Embryonic facial prominence (tissue), 1 donor: ENCODE results near the gene DNASE1L2.

Experiments
- DNase-seq: peaks from one replicate; pipeline ENCODE4 v3.0.0-alpha.2; 2016; ENCODE audit errors: extremely low spot score

DNASE1L2 gene

DNA sequence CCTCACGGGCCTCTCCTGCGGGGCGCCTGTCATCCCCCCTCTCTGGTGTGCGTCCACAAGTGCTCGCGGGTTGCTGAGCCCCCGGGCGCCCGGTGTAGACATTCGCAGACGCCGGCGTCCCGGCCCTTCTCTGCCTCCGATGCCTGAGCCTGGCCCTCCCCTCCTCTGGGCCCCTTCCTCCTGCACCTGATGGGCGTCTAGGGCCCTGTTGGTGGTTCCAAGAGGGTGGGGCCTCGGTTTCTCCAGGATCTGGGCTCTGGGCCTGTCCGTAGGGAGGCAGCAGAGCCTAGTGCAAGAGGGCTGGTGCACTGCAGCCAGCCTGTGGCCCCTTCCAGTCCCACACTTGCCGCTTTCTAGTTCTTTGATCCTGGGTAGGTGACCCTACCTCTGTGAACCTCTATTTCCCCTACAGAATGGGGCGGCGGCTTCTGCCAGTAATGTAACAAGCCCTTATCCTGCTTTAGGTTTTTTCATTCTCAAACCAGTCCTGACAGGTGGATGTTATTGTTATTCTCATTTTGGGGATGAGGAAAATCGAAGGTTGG is 12.2 kb upstream of the DNASE1L2 start:
- no peak for DNase-seq

DNA sequence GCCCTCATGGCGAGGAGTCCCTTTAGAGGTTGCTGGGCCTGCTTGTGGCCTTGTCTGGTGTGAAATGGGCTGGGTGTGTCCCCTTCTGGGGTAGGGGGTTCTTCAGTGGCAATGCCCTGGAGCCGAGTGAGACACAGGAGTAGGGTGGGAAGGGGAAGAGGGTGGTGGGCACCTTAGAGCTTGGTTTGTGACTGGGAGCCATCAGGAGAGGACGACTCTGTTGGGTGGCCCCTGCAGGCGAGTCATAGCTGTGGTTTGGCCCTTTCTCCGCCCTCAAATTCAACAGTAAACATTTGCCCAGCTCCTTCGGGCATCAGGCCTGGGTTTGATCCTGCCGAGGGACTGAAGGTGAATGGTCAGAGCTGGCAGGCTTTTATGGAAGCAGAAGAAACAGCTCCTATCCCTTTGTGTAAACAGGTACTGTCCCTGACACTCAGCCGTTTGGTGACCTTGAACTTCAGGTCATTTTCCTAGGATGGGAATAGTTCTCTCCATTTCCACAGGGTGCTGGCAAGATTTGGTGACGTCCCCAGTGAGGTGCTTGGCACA is 9.9 kb upstream of the DNASE1L2 start:
- no peak for DNase-seq

DNA sequence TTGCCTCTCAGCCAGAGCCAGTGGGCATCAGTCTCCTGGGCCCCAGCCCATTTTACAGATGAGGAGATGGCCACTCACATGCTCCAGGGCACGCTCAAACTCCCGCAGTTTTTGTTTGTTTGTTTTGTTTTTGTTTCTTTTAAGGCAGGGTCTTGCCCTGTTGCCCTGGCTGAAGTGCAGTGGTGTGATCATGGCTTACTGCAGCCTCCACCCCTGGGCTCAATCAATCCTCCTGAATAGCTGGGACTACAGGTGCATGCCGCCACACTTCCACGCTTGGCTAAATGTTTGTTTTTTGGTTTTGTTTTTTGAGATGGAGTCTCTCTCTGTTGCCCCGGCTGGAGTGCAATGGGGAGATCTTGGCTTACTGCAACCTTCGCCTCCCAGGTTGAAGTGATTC is 9.3 kb upstream of the DNASE1L2 start:
- no peak for DNase-seq

- no peak for DNase-seq
Observed at GRCh38 chr16:2228161-2228824, 8.0 kb upstream of the DNASE1L2 start.

DNA sequence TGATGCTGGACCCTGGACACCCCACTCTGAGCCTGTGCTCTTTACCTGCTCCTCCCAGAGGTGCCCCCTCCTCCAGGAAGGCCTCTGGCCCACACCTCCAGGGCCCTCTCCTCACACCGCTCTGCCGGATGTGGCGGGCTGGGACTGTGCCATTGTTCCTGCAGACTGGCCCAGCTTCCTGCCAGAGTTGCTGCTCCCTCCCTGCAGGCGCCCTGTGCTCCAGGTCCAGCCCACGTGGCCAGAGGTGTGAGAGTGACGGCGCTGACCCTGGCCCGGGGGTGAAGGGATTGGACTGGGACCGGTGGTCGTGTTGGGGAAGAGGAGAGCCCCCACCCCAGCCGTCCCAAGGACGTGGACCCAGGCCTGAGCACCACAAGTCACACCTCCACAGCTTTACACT is 7.2 kb upstream of the DNASE1L2 start:
- DNase-seq = no peak

DNA sequence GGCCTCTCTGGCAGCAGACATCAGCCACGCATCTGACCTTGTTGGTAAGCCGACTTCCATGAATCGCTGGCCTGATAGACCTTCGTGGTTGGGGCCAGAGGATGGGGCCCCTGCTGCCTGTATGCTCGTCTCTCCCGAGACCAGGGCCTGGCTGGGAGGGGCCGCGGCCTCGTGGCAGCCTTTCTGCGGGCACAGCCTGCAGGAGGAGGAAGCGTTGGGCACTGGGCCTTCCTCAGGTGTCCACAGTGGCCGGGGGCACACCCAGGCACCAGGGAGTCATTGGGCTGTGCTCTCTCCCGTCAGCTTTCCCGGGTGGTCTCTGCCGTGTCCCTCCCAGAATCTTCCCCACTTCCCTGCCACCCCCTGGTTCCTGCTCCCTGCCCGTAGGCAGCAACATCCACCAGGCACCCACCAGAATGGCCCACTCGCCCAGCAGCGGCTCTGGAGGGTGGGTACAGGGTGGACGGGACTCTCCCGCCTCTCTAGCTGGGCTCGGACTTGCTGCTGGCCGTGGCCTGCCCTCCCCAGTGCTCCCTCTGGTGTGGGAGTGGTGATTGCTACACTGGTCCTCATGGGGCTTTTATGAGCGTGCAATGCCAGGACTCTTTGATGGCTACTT is 6.5 kb upstream of the DNASE1L2 start:
- no peak for DNase-seq

- DNase-seq = no peak
Observed at GRCh38 chr16:2230376-2230775, 5.9 kb upstream of the DNASE1L2 start.

DNA sequence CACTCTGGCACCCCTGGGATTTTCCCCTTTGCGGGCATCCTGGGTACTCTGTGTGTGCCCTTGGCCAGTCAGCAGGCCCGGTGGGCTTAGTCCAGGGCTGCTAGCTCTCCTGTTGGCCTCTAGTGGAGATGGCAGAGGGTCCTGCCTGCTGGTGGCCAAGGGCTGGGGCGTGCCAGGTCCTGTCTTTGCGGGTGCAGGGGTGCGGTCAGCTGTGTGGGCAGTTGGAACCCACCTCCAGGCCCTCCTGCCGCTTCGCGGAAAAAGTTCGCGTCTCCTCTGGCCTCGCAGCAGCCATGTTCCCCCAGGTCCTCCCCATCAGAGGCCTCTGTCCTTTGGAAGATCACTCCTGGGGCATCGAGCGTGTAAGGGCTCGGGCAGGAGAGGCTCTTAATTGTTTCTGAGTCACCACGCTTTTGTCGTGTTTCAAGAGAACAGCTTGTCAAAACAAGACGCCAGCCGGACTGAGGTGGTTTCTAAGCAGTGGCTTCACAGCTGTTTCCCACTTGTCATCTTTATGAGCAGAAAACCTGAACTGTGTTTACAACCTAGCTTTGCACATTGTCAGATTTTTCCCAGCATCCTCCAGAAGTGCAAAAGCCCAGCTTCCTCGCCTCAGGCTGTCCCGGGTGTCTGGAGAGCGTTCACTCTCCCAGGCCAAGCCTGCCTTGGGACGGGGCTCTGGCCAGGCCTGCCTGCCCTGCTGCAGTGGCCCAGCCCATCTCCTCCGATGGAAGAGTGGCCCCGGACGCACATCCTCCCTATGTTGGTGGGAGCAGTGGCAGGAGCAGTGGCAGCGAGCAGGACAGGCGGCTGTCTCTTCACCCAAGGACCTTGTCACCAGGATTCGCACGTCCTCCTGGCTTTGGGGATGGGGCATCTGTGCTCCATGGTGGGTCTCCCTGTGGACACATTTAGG is 5.0 kb upstream of the DNASE1L2 start:
- DNase-seq = no peak

- no peak for DNase-seq
Observed at GRCh38 chr16:2232094-2232990, 3.9 kb upstream of the DNASE1L2 start.

DNA sequence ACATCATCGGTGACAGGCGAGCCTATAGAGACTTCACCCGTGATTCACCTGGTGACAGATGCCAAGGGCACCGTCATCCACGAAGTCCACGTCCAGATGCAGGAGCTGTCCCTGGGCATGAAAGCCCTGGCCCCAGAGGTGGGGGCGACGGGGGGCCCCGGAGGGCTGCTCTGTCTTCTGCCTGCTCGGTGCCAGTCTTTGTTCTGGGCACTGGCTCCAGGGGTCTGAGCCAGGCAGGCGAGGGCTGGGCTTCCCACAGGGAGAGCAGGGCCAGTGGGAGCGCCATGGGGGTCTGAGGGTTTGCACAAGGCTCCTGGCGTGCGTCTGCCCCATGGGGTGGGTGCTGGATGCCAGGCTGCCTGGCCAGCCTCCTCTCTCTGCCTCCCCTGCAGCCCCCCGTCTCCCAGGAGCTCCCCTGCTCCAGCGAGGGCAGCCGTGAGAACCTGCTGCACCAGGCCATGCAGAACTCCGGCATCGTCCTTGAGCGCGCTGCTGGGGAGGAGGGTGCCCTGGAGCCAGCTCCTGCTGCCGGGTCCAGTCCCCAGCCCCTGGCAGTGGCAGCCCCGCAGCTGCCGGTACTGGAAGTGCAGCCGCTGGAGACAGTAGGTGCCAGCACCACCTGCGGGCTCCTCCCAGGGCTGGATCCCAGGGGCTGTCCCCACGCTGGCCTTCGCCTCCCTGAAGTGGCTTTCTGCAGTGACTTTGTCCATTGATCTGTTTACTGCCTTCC is 3.0 kb upstream of the DNASE1L2 start:
- no peak for DNase-seq

DNA sequence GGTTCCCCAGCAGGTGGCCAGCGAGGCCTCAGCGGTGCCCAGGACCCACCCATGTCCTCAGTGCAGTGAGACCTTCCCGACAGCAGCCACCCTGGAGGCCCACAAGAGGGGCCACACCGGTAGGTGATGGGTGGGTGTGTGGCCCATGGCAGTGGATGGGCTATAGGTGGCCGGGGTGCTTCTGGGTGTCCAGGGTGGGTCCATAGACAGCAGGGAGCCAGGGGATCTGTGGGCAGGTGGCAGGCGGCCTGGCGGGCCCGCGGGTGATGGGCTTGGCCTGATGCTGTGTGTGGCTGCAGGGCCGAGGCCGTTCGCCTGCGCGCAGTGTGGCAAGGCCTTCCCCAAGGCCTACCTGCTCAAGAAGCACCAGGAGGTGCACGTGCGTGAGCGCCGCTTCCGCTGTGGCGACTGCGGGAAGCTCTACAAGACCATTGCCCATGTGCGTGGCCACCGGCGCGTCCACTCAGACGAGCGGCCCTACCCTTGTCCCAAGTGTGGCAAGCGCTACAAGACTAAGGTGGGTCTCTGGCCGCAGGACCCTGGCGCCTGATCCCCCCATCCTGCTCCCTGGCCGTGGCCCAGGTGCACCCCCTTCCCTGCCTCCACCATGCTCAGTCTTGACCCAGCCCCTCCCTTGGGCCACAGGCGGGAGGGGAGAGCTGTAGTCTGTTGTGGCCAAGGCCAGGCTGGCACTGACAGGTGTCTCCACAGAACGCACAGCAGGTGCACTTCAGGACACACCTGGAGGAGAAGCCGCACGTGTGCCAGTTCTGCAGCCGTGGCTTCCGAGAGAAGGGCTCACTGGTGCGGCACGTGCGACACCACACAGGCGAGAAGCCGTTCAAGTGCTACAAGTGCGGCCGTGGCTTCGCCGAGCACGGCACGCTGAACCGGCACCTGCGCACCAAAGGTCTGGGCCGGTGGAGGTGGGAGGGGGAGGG is 2.1 kb upstream of the DNASE1L2 start:
- no peak for DNase-seq

- DNase-seq = no peak
Observed at GRCh38 chr16:2234813-2235170, 1.5 kb upstream of the DNASE1L2 start.

- no peak for DNase-seq
Observed at GRCh38 chr16:2235234-2235651, 1.0 kb upstream of the DNASE1L2 start.

GRCh38 chr16:2235695-2236336 is 428 bp upstream of the DNASE1L2 start:
- no peak for DNase-seq

- no peak for DNase-seq
Observed at GRCh38 chr16:2237102-2237482, 848 bp downstream of the DNASE1L2 start.

GRCh38 chr16:2237493-2238149 is 1.4 kb downstream of the DNASE1L2 start:
- DNase-seq = no peak

DNA sequence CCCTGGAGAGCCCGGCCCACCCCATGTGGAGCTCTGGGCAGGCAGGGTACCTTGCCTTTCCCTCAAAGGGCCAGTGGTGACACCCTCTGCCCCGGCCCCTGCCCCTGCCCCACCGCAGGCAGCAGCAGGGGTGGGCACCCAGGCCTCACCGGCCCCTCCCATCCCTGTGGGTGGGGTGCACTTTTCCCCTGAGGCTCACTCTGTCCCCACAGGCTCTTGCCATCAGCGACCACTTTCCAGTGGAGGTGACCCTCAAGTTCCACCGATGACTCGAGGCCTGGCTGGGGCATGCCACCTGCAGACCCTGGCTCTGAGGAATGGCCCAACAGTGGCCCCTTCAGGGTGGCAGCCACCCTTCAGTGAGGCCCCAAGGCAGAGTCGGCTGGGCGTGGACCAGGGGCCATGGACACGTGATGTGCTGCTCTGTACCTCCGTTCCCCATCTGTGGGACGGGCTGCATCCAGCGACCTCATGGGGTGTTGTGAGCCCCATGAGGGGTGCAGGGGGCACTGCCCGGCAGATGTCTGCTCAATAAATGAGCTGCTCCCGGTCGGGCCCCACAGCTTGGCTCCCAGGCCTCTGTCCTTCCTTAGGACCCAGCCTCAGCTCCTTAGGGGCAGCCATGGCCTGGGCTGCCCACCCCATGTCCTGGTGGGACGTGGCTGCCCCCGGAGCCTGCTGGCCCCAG is 2.0 kb downstream of the DNASE1L2 start:
- no peak for DNase-seq
